Type B pancreatic cell (in vitro differentiated cells): ENCODE data around the gene SLC2A6. TPM values are rescaled to one million over a fixed set of nuclear protein-coding genes. Genes with fewer than 3 reads are reported as not detected.

ENCODE experiments used
- DNase-seq: peaks from one replicate; pipeline ENCODE4 v3.0.0; 2021; ENCODE audit warnings: mixed read lengths; ENCODE audit not compliant: unreplicated experiment; ENCODE audit errors: extremely low spot score
- H3K27ac Mint-ChIP-seq: 2 replicates; pipeline ENCODE4 v1.8.0; 2021; ENCODE audit warnings: mild to moderate bottlenecking, mixed read lengths
- H3K27me3 Mint-ChIP-seq: 2 replicates; pipeline ENCODE4 v1.8.0; 2021; ENCODE audit warnings: mixed read lengths
- H3K36me3 Mint-ChIP-seq: 2 replicates; pipeline ENCODE4 v1.8.0; 2021; ENCODE audit warnings: mixed read lengths
- H3K4me1 Mint-ChIP-seq: one replicate; pipeline ENCODE4 v1.8.0; 2021; ENCODE audit warnings: mixed read lengths; ENCODE audit not compliant: unreplicated experiment
- H3K4me3 Mint-ChIP-seq: 2 replicates; pipeline ENCODE4 v1.8.0; 2021; ENCODE audit warnings: mild to moderate bottlenecking, mixed read lengths
- H3K9me3 Mint-ChIP-seq: 2 replicates; pipeline ENCODE4 v1.8.0; 2021; ENCODE audit warnings: mixed read lengths
- long read RNA-seq: library from polyadenylated mRNA; unstranded; transcript quantifications from one replicate; pipeline ENCODE4 v2.0.0, GENCODE V29; 2020
- total RNA-seq: library from RNA; stranded (reverse); gene quantifications from 2 replicates; pipeline ENCODE4 v1.2.1, GENCODE V29; 2021; ENCODE audit warnings: low replicate concordance
- TF ChIP-seq, protein P1 (sequence below): fragments of 200-600 bp; sonication (generic); conservative IDR thresholded peaks from 2 replicates; pipeline ENCODE4 v1.5.0; 2021; ENCODE audit warnings: antibody characterized with exemption, mild to moderate bottlenecking

SLC2A6 gene, protein sequence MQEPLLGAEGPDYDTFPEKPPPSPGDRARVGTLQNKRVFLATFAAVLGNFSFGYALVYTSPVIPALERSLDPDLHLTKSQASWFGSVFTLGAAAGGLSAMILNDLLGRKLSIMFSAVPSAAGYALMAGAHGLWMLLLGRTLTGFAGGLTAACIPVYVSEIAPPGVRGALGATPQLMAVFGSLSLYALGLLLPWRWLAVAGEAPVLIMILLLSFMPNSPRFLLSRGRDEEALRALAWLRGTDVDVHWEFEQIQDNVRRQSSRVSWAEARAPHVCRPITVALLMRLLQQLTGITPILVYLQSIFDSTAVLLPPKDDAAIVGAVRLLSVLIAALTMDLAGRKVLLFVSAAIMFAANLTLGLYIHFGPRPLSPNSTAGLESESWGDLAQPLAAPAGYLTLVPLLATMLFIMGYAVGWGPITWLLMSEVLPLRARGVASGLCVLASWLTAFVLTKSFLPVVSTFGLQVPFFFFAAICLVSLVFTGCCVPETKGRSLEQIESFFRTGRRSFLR
- 8.2 and 9.7 TPM in 2 replicates for total RNA-seq
- long read RNA-seq, partial matches to known transcripts: 0 of 10 reads
- long read RNA-seq, other reads (novel, unspliced or antisense): 2 of 10 reads

DNA sequence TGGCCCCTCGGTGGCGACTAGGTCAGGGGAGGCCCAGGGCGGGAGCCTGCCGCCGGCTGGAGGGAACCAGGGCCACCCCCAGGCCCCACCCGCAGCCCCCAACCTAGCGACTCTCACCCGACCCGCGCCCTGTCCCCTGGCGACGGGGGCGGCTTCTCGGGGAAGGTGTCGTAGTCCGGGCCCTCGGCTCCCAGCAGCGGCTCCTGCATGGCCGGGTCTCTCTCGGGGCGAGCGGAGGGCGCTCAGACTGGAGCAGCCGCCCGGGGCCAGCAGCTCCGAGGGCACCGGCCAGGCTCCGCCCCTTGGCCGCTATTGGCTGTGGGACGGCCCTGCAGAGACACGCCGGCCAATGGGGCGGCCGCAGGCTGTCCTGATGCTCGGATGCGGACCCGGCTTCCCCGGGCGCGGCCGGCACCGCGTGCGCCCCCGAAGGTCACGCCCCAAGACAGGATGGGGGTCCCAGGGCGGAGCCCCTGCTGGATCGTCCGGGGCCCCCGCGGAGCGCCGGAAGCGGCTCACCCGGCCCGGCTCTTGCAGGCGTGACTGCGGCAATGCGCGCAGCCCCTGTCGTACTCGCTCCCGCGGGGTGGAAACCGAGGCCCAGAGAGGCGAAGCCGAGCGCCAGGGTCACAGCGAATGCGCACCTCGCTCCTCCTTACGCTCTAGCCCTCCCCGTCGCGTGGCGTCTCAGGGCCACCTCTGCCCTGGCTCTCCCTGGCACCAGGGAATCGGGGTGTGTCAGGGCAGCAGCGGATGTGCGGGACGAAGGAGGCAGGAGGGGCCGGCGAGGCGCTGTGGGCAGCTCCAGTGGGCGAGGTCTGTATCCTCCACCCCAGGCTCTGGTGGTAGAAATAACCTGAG is at the start of gene SLC2A6:
TSS of gene SLC2A6 (minus strand) at position 249 of the 861 bp plus-strand sequence. CDS start at position 209, 40 bp downstream.
- no peaks in the 10 kb centered on the region for H3K9me3 Mint-ChIP-seq

DNA sequence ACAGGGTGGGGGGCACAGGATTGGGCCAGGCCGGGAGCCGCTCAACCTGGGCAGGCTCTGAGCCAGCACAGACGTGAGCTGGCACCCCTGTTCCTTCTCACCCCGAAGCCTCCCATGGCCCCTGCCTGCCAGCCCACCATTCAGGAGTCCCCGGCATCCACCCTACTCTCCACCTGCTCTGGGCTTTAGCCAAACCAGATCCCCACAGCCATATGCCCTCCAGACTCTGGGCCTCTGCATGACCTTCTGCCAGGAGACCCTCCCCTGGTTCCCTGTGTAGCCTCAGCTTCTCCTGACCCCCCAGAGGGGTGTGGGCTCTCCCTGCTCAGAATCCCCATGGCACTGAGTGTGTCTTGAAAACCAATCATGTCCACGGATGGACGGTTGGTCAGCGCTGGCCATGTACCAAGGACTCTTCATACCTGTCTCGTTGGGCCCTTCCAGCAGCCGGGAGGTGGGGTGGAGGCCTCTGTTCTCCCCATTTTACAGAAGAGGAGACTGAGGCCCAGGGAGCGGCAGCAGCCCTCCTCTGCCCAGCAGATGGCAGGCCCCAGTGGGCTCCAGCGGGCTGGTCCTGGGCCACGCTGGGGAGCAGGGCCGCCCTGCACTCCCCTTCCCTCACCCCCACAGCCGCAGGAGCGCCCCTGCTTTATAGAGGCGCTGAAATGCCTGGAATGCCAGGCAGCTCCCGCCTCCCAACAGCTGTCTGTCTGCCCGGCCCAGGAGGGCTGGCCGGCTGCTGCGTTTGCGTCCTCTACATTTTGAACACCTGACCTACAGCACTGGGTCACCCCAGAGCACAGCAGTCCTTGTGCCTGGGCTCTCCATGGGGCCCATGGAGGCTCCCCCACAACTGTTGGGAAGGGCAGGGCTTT is 49.3 kb upstream of the SLC2A6 start:
- Mint-ChIP-seq H3K4me3 (no peak overlapping the region), H3K9me3 (no peaks in the 10 kb centered on the region), H3K27me3 (peaks cover 19% of the 10 kb centered on the region), H3K36me3 (no peaks in the 10 kb centered on the region), H3K4me1 (peaks cover 33% of the 10 kb centered on the region), H3K27ac (no peak overlapping the region)
- TF ChIP-seq, protein P1, sequence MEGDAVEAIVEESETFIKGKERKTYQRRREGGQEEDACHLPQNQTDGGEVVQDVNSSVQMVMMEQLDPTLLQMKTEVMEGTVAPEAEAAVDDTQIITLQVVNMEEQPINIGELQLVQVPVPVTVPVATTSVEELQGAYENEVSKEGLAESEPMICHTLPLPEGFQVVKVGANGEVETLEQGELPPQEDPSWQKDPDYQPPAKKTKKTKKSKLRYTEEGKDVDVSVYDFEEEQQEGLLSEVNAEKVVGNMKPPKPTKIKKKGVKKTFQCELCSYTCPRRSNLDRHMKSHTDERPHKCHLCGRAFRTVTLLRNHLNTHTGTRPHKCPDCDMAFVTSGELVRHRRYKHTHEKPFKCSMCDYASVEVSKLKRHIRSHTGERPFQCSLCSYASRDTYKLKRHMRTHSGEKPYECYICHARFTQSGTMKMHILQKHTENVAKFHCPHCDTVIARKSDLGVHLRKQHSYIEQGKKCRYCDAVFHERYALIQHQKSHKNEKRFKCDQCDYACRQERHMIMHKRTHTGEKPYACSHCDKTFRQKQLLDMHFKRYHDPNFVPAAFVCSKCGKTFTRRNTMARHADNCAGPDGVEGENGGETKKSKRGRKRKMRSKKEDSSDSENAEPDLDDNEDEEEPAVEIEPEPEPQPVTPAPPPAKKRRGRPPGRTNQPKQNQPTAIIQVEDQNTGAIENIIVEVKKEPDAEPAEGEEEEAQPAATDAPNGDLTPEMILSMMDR: no peak
- DNase-seq: no peak

More for the DNA sequence above, at the start of gene SLC2A6:
- Mint-ChIP-seq H3K27ac (no peak within 1 kb of the TSS), H3K27me3 (peaks cover 6% of the 10 kb centered on the region), H3K36me3 (no peaks in the 10 kb centered on the region), H3K4me1 (peaks cover 12% of the 10 kb centered on the region), H3K4me3 (peak within 1 kb of the TSS; percentile 76)
- peak; percentile 87 for DNase-seq
- TF ChIP-seq, protein P1: no peak

DNA sequence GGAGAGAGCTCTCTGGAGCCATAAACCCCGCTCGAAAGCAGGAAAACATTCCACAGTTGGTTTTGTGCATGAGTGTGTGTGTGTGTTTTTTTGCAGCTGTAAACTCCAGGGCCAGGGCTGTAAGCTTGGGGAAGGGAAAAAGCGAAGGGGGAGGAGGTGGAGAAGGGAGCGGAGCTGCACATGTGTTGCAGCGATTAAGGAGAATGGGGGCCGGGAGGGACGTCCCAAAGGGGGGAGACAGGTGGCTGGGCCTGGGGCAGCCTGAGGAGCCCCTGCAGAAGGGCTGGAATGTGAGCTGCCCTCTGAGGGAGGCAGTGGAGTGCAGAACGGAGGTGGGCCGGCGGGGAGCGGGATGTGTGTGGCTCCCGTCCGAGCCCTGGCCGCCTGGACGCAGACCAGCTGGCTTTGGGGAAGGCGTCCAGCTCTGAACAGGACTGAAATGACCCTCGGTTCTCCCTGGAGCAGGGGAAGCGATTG is 48.6 kb upstream of the SLC2A6 start:
- no peak for DNase-seq
- no peaks in the 10 kb centered on the region for H3K9me3 Mint-ChIP-seq
- H3K27me3 Mint-ChIP-seq: peaks cover 18% of the 10 kb centered on the region
- no peaks in the 10 kb centered on the region for H3K36me3 Mint-ChIP-seq
- TF ChIP-seq, protein P1: no peak
- H3K4me1 Mint-ChIP-seq: peaks cover 38% of the 10 kb centered on the region
- peak overlapping the region; percentile 30 for H3K27ac Mint-ChIP-seq
- H3K4me3 Mint-ChIP-seq: peak overlapping the region; percentile 54

DNA sequence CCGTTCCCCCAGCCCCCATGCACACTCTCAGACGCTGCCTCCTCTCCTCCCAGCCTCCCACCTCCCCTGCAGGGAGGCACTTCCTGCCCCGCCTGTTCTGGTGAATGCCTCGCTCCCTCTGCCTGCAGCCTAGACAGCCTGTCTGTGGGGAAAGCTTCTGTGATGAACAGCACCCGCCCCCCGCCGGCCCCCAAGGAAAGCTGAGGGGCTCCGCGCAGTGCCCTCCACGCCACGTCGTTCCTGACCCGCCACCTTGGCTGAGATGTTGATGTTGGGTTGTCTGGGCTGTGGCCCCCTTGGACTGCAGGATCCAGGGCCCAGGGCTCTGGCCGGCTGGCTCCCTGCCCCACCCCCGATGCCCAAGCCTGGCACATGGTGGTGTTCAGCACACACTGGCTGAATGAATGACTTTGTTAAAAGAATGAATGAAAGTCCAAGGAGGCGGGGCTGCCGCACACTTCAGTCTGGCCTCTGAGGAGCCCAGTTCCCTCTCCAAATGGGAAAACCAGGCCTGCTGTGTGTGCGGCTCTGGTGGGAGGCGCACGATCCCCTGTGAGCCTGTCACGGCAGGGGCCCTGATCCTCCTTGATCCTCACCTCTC is 47.9 kb upstream of the SLC2A6 start:
- peaks cover 18% of the 10 kb centered on the region for H3K27me3 Mint-ChIP-seq
- no peaks in the 10 kb centered on the region for H3K9me3 Mint-ChIP-seq
- H3K36me3 Mint-ChIP-seq: no peaks in the 10 kb centered on the region
- peak overlapping the region; percentile 61 for H3K27ac Mint-ChIP-seq
- DNase-seq: no peak
- H3K4me3 Mint-ChIP-seq: peak overlapping the region; percentile 51
- TF ChIP-seq, protein P1: no peak
- peaks cover 38% of the 10 kb centered on the region for H3K4me1 Mint-ChIP-seq
